CD4-positive, alpha-beta T cell (primary cell): Measurements from ENCODE around the gene IPMK. TPM values are rescaled to one million over a fixed set of nuclear protein-coding genes. Genes with fewer than 3 reads are reported as not detected.
A peak's percentile ranks its signal among the peaks of the same experiment; 100 is the strongest.

Experiments used
- ATAC-seq: fragments of 200-7000 bp; cut with Tn5 transposase; one replicate; pipeline ENCODE4 v1.10.0; 2022; ENCODE audit warnings: mild to moderate bottlenecking; ENCODE audit not compliant: poor library complexity
- CTCF ChIA-PET: fragments of 350-600 bp; sonication (Branson Sonifier 250); formaldehyde crosslinking; loops from one replicate; lab custom pipeline; 2021; ENCODE audit warnings: antibody characterized with exemption, inconsistent platforms; lab: Charles Lee
- POLR2A ChIA-PET: fragments of 350-600 bp; sonication (Branson Sonifier 250); formaldehyde crosslinking; loops from one replicate; lab custom pipeline; 2021; ENCODE audit warnings: antibody characterized with exemption, inconsistent platforms; lab: Charles Lee
- DNase-seq, 14 experiments: peaks; one replicate each; pipeline ENCODE4 v3.0.0-alpha.2; 2013 to 2020; ENCODE audit warnings: mixed read lengths in 2 of 14
- H3K27ac ChIP-seq, 2 donors: one replicate each; pipeline versions ENCODE4 v1.5.1 to v1.7.0; 2013; ENCODE audit warnings: low read length in 2 of 2, low read depth in 1 of 2, mild to moderate bottlenecking in 1 of 2
- H3K27me3 ChIP-seq, 2 experiments: 1 replicate in 1 of 2; 2 replicates in 1 of 2; pipeline versions ENCODE4 v1.6.1 to v1.7.0; 2013; ENCODE audit warnings: low read length in 2 of 2, control low read depth in 1 of 2, mild to moderate bottlenecking in 1 of 2, moderate library complexity in 1 of 2; ENCODE audit not compliant: insufficient read depth in 2 of 2, control insufficient read depth in 1 of 2
- H3K36me3 ChIP-seq: one replicate; pipeline ENCODE4 v1.6.1; 2013; ENCODE audit warnings: low read length, control low read depth; ENCODE audit not compliant: insufficient read depth
- H3K4me1 ChIP-seq: one replicate; pipeline ENCODE4 v1.6.1; 2013; ENCODE audit warnings: low read length, control low read depth; ENCODE audit not compliant: insufficient read depth
- H3K4me3 ChIP-seq: one replicate; pipeline ENCODE4 v1.5.1; 2013; ENCODE audit warnings: mild to moderate bottlenecking, low read length, moderate library complexity
- H3K9me3 ChIP-seq, 2 experiments: 1 replicate in 1 of 2; 2 replicates in 1 of 2; pipeline versions ENCODE4 v1.6.1 to v1.7.0; 2013; ENCODE audit warnings: low read length in 2 of 2, mild to moderate bottlenecking in 2 of 2, control low read depth in 1 of 2, moderate library complexity in 1 of 2; ENCODE audit not compliant: control insufficient read depth in 1 of 2, insufficient read depth in 1 of 2
- H3K27ac Mint-ChIP-seq: one replicate; pipeline ENCODE4 v1.8.0; 2020; ENCODE audit warnings: mixed read lengths
- H3K27me3 Mint-ChIP-seq: one replicate; pipeline ENCODE4 v1.8.0; 2021; ENCODE audit warnings: mixed read lengths
- H3K36me3 Mint-ChIP-seq: one replicate; pipeline ENCODE4 v1.8.0; 2021; ENCODE audit warnings: low read depth, mixed read lengths
- H3K4me1 Mint-ChIP-seq: one replicate; pipeline ENCODE4 v1.8.0; 2021; ENCODE audit warnings: low read depth, mixed read lengths
- H3K4me3 Mint-ChIP-seq: one replicate; pipeline ENCODE4 v1.8.0; 2020; ENCODE audit warnings: mild to moderate bottlenecking, mixed read lengths
- H3K9me3 Mint-ChIP-seq: one replicate; pipeline ENCODE4 v1.8.0; 2020; ENCODE audit warnings: mixed read lengths
- intact Hi-C, 2 experiments: fragments of 100-400 bp; cut with DNase I in 1 of 2; cut with micrococcal nuclease in 1 of 2; formaldehyde crosslinking; loops; one replicate each; pipeline versions ENCODE4 v1.15.1 to v1.9.0; 2023 to 2025; cut with DNase I, micrococcal nuclease
- total RNA-seq, 174 experiments: library from RNA in 2 of 174; stranded (reverse) in 2 of 174; gene quantifications; one replicate each; pipeline ENCODE4 v1.2.3 and lab custom pipeline; 2021 to 2026
- TF ChIP-seq, protein P1 (sequence below): fragments of 200-600 bp; IDR thresholded peaks from one replicate; pipeline ENCODE4 v1.8.0; 2022; ENCODE audit warnings: antibody characterized with exemption, mild to moderate bottlenecking

Gene IPMK
- total RNA-seq, 2 experiments from 2014 or later: 1.4 to 1.5 TPM

DNA sequence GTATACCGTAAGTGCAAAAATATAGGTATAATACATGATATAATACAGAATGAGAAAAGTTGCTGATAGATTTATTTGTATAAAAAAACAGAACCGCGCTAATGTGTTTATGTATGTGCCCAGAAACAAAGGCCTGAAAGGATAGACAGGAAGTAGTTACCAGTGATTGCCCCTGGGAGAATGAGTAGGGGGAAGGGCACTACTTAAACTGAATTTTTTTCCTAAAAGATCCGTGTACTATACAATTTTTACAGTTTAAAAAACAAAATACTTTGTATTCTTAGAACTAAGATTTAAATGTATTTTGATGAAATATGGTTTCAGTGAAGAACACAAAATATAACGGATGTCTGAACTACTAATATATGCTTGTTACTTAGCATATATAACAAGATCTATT lies 2.9 kb downstream of the IPMK start:
- POLR2A ChIA-PET: no interaction called here
- H3K27me3 ChIP-seq: no peaks in the 10 kb centered on the region
- peaks cover 21% of the 10 kb centered on the region for H3K4me1 ChIP-seq
- ATAC-seq (no peak), DNase-seq (peak in 1 of 14 experiments; percentile 4)
- Mint-ChIP-seq H3K4me3 (peak overlapping the region; percentile 93), H3K36me3 (peaks cover 23% of the 10 kb centered on the region), H3K9me3 (no peaks in the 10 kb centered on the region), H3K27me3 (no peaks in the 10 kb centered on the region), H3K27ac (peak overlapping the region; percentile 91), H3K4me1 (peaks cover 66% of the 10 kb centered on the region)
- CTCF ChIA-PET: no interaction called here
- no peak overlapping the region for H3K27ac ChIP-seq
- no peaks in the 10 kb centered on the region for H3K9me3 ChIP-seq
- no peaks in the 10 kb centered on the region for H3K36me3 ChIP-seq
- intact Hi-C loops: loop anchor here (5.0 to 10.0 kb wide), 2 partner anchors 52 to 1640 kb away; partner anchors contain the start of gene CCDC6 (in 1 of the 2)
- no peak overlapping the region for H3K4me3 ChIP-seq
- TF ChIP-seq, protein P1, sequence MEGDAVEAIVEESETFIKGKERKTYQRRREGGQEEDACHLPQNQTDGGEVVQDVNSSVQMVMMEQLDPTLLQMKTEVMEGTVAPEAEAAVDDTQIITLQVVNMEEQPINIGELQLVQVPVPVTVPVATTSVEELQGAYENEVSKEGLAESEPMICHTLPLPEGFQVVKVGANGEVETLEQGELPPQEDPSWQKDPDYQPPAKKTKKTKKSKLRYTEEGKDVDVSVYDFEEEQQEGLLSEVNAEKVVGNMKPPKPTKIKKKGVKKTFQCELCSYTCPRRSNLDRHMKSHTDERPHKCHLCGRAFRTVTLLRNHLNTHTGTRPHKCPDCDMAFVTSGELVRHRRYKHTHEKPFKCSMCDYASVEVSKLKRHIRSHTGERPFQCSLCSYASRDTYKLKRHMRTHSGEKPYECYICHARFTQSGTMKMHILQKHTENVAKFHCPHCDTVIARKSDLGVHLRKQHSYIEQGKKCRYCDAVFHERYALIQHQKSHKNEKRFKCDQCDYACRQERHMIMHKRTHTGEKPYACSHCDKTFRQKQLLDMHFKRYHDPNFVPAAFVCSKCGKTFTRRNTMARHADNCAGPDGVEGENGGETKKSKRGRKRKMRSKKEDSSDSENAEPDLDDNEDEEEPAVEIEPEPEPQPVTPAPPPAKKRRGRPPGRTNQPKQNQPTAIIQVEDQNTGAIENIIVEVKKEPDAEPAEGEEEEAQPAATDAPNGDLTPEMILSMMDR: no peak

DNA sequence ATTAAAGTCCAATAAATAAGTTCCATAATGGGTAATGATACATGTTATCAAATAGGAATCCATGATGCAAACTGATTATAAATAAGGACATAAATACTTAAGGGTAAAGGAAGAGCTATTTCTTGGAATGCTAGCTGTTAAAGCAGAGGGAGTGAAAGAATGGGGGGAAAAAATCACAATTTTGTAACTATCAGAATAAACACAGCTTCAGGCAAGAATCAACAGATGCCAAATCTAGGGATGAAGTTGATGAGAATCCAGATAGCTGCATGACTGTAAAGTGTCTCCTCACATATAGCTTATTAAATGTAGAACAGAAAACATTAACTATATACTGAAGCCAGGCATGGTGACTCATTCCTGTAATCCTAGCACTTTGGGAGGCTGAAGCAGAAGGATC lies 4.9 kb downstream of the IPMK start:
- Histone ChIP-seq H3K9me3 (no peaks in the 10 kb centered on the region), H3K36me3 (no peaks in the 10 kb centered on the region), H3K27ac (no peak overlapping the region), H3K4me1 (peaks cover 5% of the 10 kb centered on the region), H3K27me3 (no peaks in the 10 kb centered on the region), H3K4me3 (no peak overlapping the region)
- TF ChIP-seq, protein P1: no peak
- intact Hi-C loops: loop anchor here in 1 of 2 experiments (10.0 kb wide), 1 partner anchor 1642 kb away; the partner anchor contains the start of gene CCDC6
- no peak overlapping the region for H3K27ac Mint-ChIP-seq
- H3K4me3 Mint-ChIP-seq: no peak overlapping the region
- CTCF ChIA-PET: no interaction called here
- ATAC-seq (no peak), DNase-seq (no peak)
- peaks cover 66% of the 10 kb centered on the region for H3K4me1 Mint-ChIP-seq
- no peaks in the 10 kb centered on the region for H3K9me3 Mint-ChIP-seq
- no peaks in the 10 kb centered on the region for H3K27me3 Mint-ChIP-seq
- peaks cover 13% of the 10 kb centered on the region for H3K36me3 Mint-ChIP-seq
- POLR2A ChIA-PET: no interaction called here

DNA sequence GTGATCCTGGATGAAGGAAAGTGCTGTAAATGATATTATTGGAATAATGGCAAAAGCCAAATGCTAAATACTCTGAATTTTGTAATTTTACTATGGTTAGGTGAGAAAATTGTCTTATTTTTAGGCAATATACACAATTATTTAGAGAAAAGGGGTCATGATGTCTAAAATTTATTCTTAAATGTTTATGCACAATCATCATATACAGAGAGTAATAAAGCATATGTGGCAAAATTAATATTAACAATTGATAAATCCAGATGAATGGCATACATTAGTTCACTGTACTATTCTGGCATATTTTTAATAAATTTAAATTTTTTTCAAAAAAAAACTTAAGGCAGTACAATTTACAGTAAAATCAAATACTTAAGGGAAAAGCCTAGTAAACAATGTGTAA lies 7.4 kb downstream of the IPMK start:
- CTCF ChIA-PET: no interaction called here
- ATAC-seq (no peak), DNase-seq (no peak)
- Histone ChIP-seq H3K9me3 (no peaks in the 10 kb centered on the region), H3K27me3 (no peaks in the 10 kb centered on the region), H3K4me1 (no peaks in the 10 kb centered on the region), H3K27ac (no peak overlapping the region), H3K36me3 (no peaks in the 10 kb centered on the region), H3K4me3 (no peak overlapping the region)
- H3K27ac Mint-ChIP-seq: no peak overlapping the region
- no peaks in the 10 kb centered on the region for H3K9me3 Mint-ChIP-seq
- POLR2A ChIA-PET: no interaction called here
- H3K36me3 Mint-ChIP-seq: peaks cover 5% of the 10 kb centered on the region
- intact Hi-C loops: loop anchor here in 1 of 2 experiments (10.0 kb wide), 1 partner anchor 1644 kb away; the partner anchor contains the start of gene CCDC6
- TF ChIP-seq, protein P1: no peak
- no peaks in the 10 kb centered on the region for H3K27me3 Mint-ChIP-seq
- H3K4me1 Mint-ChIP-seq: peaks cover 49% of the 10 kb centered on the region
- no peak overlapping the region for H3K4me3 Mint-ChIP-seq
